ENCODE measurements around the gene NUP35. TPM values are rescaled to one million over a fixed set of nuclear protein-coding genes. Genes with fewer than 3 reads are reported as not detected.

NUP35 gene
- total and polyA plus RNA-seq, 2 of the 4 experiments (the other 2 are of a cell fraction): 10.9 to 23.3 TPM

DNA sequence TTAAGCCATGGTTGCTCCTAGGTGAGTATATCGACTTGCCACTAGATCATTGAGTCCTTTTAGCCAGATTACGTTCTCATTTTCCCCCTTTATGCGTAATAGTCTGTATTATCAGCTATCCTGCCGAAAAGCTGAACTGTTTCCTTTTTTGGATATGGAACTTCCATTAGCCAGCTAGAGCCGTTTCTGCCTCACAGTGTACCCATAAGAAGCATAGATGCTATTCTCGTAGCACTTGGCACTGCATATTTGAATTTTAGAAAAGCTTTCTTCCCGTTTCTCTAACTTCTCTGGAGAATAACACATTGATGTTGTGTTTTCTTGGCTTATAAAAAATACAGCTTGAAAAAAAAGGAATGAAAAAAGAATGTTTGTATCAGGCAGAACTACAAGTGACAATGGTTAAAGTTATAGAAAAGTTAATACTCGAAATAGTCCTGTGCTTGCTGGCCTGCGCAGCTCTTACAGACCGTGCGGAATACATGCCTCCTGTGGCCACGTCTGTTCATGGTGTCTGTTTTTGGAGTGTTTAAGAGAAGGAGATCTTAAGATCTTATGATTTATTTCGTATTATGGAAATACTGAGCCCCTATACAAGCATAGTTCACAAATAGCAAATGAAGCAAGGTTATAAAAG, 45.0 kb upstream of the NUP35 start:
- intact Hi-C loops (cut with micrococcal nuclease): loop anchor here (2.0 kb wide), 1 partner anchor 40 kb away; the partner anchor contains the start of gene NCKAP1
- H3K23ac ChIP-seq (ENCODE audit: low read depth, low read length): peak overlapping the region; percentile 42
- POLR2A ChIA-PET (ENCODE audit: unreplicated experiment): interaction anchor here (1.0 kb wide), 1 partner anchor 127 kb away, joined by 3 read pairs; no protein-coding TSS in a partner anchor

More for the DNA sequence above, 45.0 kb upstream of the NUP35 start:
- Histone ChIP-seq H3K18ac (ENCODE audit: low read depth, low read length) (peak overlapping the region; percentile 52; the same call in 1 of the 2 replicates), H3K4me3 (ENCODE audit: insufficient read depth, low read depth, low read length) (peak overlapping the region; percentile 74), H3K14ac (replicated peaks; ENCODE audit: low read depth, low read length) (peak overlapping the region; percentile 70), H2BK20ac (ENCODE audit: low read depth, low read length) (no peak overlapping the region), H3K4ac (ENCODE audit: low read depth, low read length) (peak overlapping the region; percentile 55; the same call in 1 of the 2 replicates), H2BK15ac (ENCODE audit: low read depth, low read length) (peak overlapping the region; percentile 21; the same call in 1 of the 3 replicates), H3K4me1 (ENCODE audit: control insufficient read depth, insufficient read depth, low read length) (no peaks in the 10 kb centered on the region), H3K79me1 (ENCODE audit: low read depth in 1 of 2, low read length in 2 of 2) (no peaks in the 10 kb centered on the region), H4K8ac (ENCODE audit: low read depth in 2 of 2, low read length in 2 of 2) (peak overlapping the region; percentile 86 to 94), H3K27me3 (ENCODE audit: control insufficient read depth, insufficient read depth, low read length) (peaks cover 8% of the 10 kb centered on the region), H3K9ac (ENCODE audit: low read depth, low read length) (peak overlapping the region; percentile 81), H2BK5ac (ENCODE audit: low read depth, low read length, poor library complexity, severe bottlenecking) (peak overlapping the region; percentile 48), H3K56ac (ENCODE audit: extremely low read depth, insufficient read depth, low read length) (peak overlapping the region; percentile 64), H4K5ac (ENCODE audit: low read depth, low read length) (peak overlapping the region; percentile 88), H3K27ac (ENCODE audit: insufficient read depth, low read length) (peak overlapping the region; percentile 62), H4K91ac (ENCODE audit: insufficient read depth, low read depth, low read length) (peak overlapping the region; percentile 73), H2AK9ac (replicated peaks; ENCODE audit: low read depth, low read length, poor library complexity) (no peak overlapping the region), H2AFZ (replicated peaks; ENCODE audit: low read length, poor library complexity) (peak overlapping the region; percentile 95), H3K9me3 (ENCODE audit: control insufficient read depth, insufficient read depth, low read length) (no peaks in the 10 kb centered on the region), H2BK120ac (ENCODE audit: low read depth, low read length) (peak overlapping the region; percentile 15; the same call in 1 of the 2 replicates), H3K9me1 (ENCODE audit: insufficient read depth, low read length) (no peaks in the 10 kb centered on the region), H2AK5ac (ENCODE audit: low read depth, low read length) (no peak overlapping the region), H4K20me1 (ENCODE audit: insufficient read depth, low read length) (no peaks in the 10 kb centered on the region), H3K4me2 (ENCODE audit: low read depth, low read length) (peak overlapping the region; percentile 87), H3K36me3 (ENCODE audit: control insufficient read depth, insufficient read depth, low read length) (no peaks in the 10 kb centered on the region)
- CTCF ChIA-PET: interaction anchor here (1.8 kb wide), 1 partner anchor 10 kb away, joined by 8 read pairs; no protein-coding TSS in a partner anchor
- DNase-seq: peak; percentile 43
- in situ Hi-C loops (cut with MboI; ENCODE audit: low sequenced_read_pairs) (no loop called here), dilution Hi-C loops (cut with HindIII; ENCODE audit: low sequenced_read_pairs, unreplicated experiment) (no loop called here)
- 69% methylated on average over 5 of the region's 13 CpGs; no CpG with 5 or more reads in 1 of the 2 experiments for WGBS, 2 experiments (ENCODE audit: extremely low coverage in 2 of 2, insufficient read length in 1 of 2)
- peak; percentile 62 for ATAC-seq (ENCODE audit: low read depth)
- BruUV-seq (replicated peaks): no TSS peak
- no peak for TF ChIP-seq POLR2A (IDR thresholded peaks at IDR 0.05; ENCODE audit: low read depth, low read length)
- TF ChIP-seq CHD1 (IDR thresholded peaks at IDR 0.05; ENCODE audit: low read depth, low read length): no peak
- no peak for TF ChIP-seq MAFK (IDR thresholded peaks at IDR 0.05; ENCODE audit: low read depth, low read length)
- no peak for TF ChIP-seq USF2 (IDR thresholded peaks at IDR 0.05; ENCODE audit: low read depth, low read length)
- no peak for TF ChIP-seq FOS (IDR thresholded peaks at IDR 0.05; ENCODE audit: low read depth, low read length)
- TF ChIP-seq, protein P1, sequence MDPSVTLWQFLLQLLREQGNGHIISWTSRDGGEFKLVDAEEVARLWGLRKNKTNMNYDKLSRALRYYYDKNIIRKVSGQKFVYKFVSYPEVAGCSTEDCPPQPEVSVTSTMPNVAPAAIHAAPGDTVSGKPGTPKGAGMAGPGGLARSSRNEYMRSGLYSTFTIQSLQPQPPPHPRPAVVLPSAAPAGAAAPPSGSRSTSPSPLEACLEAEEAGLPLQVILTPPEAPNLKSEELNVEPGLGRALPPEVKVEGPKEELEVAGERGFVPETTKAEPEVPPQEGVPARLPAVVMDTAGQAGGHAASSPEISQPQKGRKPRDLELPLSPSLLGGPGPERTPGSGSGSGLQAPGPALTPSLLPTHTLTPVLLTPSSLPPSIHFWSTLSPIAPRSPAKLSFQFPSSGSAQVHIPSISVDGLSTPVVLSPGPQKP (IDR thresholded peaks at IDR 0.05; ENCODE audit: borderline replicate concordance, low read depth, low read length): no peak
- TF ChIP-seq NFE2L2 (IDR thresholded peaks at IDR 0.05; ENCODE audit: low read depth, low read length): no peak
- no peak for TF ChIP-seq CTCF (conservative IDR thresholded peaks at IDR 0.05; ENCODE audit: low read depth, low read length)
- no peak for TF ChIP-seq BHLHE40 (IDR thresholded peaks at IDR 0.05; ENCODE audit: low read depth, low read length)
